HEK293 (cell line): ENCODE measurements around the gene MRGPRE.

Experiments
- CTCF ChIA-PET: fragments of 350-600 bp; formaldehyde crosslinking; extraction: SDS; loops from one replicate; lab custom pipeline; 2021; ENCODE audit warnings: antibody characterized with exemption; lab: Yijun Ruan, JAX
- POLR2A ChIA-PET: fragments of 300-600 bp; formaldehyde crosslinking; extraction: SDS; loops from one replicate; lab custom pipeline; 2020; ENCODE audit warnings: antibody characterized with exemption, inconsistent platforms; lab: Yijun Ruan, JAX
- H3K27ac ChIP-seq: fragments of 200-500 bp; sonication (Bioruptor generic); 2 replicates; pipeline ENCODE4 v1.5.1; 2014; ENCODE audit warnings: low read depth, low read length, control low read depth, inconsistent platforms; ENCODE audit errors: extremely low read depth
- H3K36me3 ChIP-seq, 2 experiments: fragments of 200-500 bp in 1 of 2; sonication (Bioruptor generic) in 1 of 2; 1 replicate in 1 of 2; 2 replicates in 1 of 2; pipeline ENCODE4 v1.5.1; 2014 to 2017; ENCODE audit warnings: inconsistent platforms in 2 of 2, low read length in 2 of 2; ENCODE audit not compliant: control insufficient read depth in 2 of 2, insufficient read depth in 1 of 2
- H3K4me1 ChIP-seq: fragments of 200-500 bp; sonication (Bioruptor generic); 2 replicates; pipeline ENCODE4 v1.5.1; 2014; ENCODE audit warnings: mild to moderate bottlenecking, low read length, inconsistent platforms; ENCODE audit not compliant: control insufficient read depth, insufficient read depth
- H3K4me3 ChIP-seq: 2 replicates; pipeline ENCODE4 v1.5.1; 2011; ENCODE audit warnings: low read depth, mild to moderate bottlenecking, control low read depth, low read length, moderate library complexity
- H3K9me3 ChIP-seq: fragments of 200-500 bp; sonication (Bioruptor generic); 2 replicates; pipeline ENCODE4 v1.5.1; 2014; ENCODE audit warnings: low read depth, low read length, inconsistent platforms; ENCODE audit not compliant: control insufficient read depth, insufficient read depth
- TCF7L2 ChIP-seq: IDR thresholded peaks from 2 replicates; pipeline ENCODE4 v1.6.1; 2011; ENCODE audit warnings: low read depth, mild to moderate bottlenecking, inconsistent platforms, low read length, moderate library complexity, borderline replicate concordance
- ZIC2 ChIP-seq: fragments of 450-650 bp; formaldehyde crosslinking; IDR thresholded peaks from 2 replicates; pipeline ENCODE4 v1.5.1; 2016; ENCODE audit warnings: missing biosample characterization, missing genetic modification characterization
- ZNF10 ChIP-seq: fragments of 450-650 bp; formaldehyde crosslinking; IDR thresholded peaks from 2 replicates; pipeline ENCODE4 v1.5.1; 2017; ENCODE audit warnings: missing biosample characterization, missing genetic modification characterization
- ZNF112 ChIP-seq: fragments of 450-650 bp; formaldehyde crosslinking; IDR thresholded peaks from 2 replicates; pipeline ENCODE4 v1.5.0; 2017; ENCODE audit warnings: missing biosample characterization, missing genetic modification characterization
- ZNF133 ChIP-seq: fragments of 450-650 bp; formaldehyde crosslinking; IDR thresholded peaks from 2 replicates; pipeline ENCODE4 v1.5.1; 2016; ENCODE audit warnings: missing biosample characterization, missing genetic modification characterization
- ZNF138 ChIP-seq: fragments of 450-650 bp; formaldehyde crosslinking; IDR thresholded peaks from 2 replicates; pipeline ENCODE4 v1.5.1; 2016; ENCODE audit warnings: missing biosample characterization, missing genetic modification characterization, borderline replicate concordance
- ZNF140 ChIP-seq: fragments of 450-650 bp; formaldehyde crosslinking; IDR thresholded peaks from 2 replicates; pipeline ENCODE4 v1.5.1; 2016; ENCODE audit warnings: missing biosample characterization, missing genetic modification characterization
- ZNF292 ChIP-seq: fragments of 450-650 bp; formaldehyde crosslinking; IDR thresholded peaks from 2 replicates; pipeline ENCODE4 v1.5.1; 2016; ENCODE audit warnings: low read depth, missing biosample characterization, missing genetic modification characterization, borderline replicate concordance
- ZNF302 ChIP-seq: fragments of 450-650 bp; formaldehyde crosslinking; IDR thresholded peaks from 2 replicates; pipeline ENCODE4 v1.5.1; 2016; ENCODE audit warnings: missing biosample characterization, missing genetic modification characterization, low read depth
- ZNF473 ChIP-seq: fragments of 450-650 bp; formaldehyde crosslinking; IDR thresholded peaks from 2 replicates; pipeline ENCODE4 v1.5.1; 2017; ENCODE audit warnings: missing biosample characterization, missing genetic modification characterization
- ZNF488 ChIP-seq: fragments of 450-650 bp; formaldehyde crosslinking; IDR thresholded peaks from 2 replicates; pipeline ENCODE4 v1.5.1; 2016; ENCODE audit warnings: missing biosample characterization, missing genetic modification characterization
- ZNF510 ChIP-seq: fragments of 450-650 bp; formaldehyde crosslinking; IDR thresholded peaks from 2 replicates; pipeline ENCODE4 v1.5.1; 2018; ENCODE audit warnings: mild to moderate bottlenecking, missing genetic modification characterization, missing biosample characterization; ENCODE audit not compliant: insufficient replicate concordance
- ZNF518A ChIP-seq: fragments of 450-650 bp; formaldehyde crosslinking; conservative IDR thresholded peaks from 2 replicates; pipeline ENCODE4 v1.5.1; 2016; ENCODE audit warnings: low read depth, missing biosample characterization, missing genetic modification characterization
- ZNF658 ChIP-seq: fragments of 450-650 bp; formaldehyde crosslinking; IDR thresholded peaks from 2 replicates; pipeline ENCODE4; 2016; ENCODE audit warnings: missing biosample characterization, missing genetic modification characterization
- ZNF677 ChIP-seq: fragments of 450-650 bp; IDR thresholded peaks from 2 replicates; pipeline ENCODE4 v1.5.0; 2018; ENCODE audit warnings: missing biosample characterization, mild to moderate bottlenecking, missing genetic modification characterization, moderate library complexity
- TF ChIP-seq, protein P1 (sequence below): fragments of 450-650 bp; formaldehyde crosslinking; IDR thresholded peaks from 2 replicates; pipeline ENCODE4 v1.5.1; 2016; ENCODE audit warnings: missing biosample characterization, missing genetic modification characterization
- TF ChIP-seq, protein P2 (sequence below): fragments of 450-650 bp; formaldehyde crosslinking; IDR thresholded peaks from 2 replicates; pipeline ENCODE4 v1.5.1; 2016; ENCODE audit warnings: missing biosample characterization, missing genetic modification characterization, borderline replicate concordance

MRGPRE gene

GRCh38 chr11:3183523-3183922, 48.7 kb downstream of the MRGPRE start:
- TF ChIP-seq ZNF302 (tag by site-specific recombination) (no peak), ZNF677 (tag by site-specific recombination) (no peak), ZNF140 (tag by site-specific recombination) (no peak), ZNF473 (tag by site-specific recombination) (no peak), ZNF133 (tag by site-specific recombination) (no peak), ZNF138 (tag by site-specific recombination) (no peak), ZNF510 (tag by site-specific recombination) (no peak), ZNF112 (tag by site-specific recombination) (no peak), ZNF488 (tag by site-specific recombination) (no peak), ZNF10 (tag by site-specific recombination) (no peak), ZNF292 (no peak), ZIC2 (tag by site-specific recombination) (no peak), ZNF518A (no peak), ZNF658 (no peak), TCF7L2 (no peak)
- TF ChIP-seq, protein P1, sequence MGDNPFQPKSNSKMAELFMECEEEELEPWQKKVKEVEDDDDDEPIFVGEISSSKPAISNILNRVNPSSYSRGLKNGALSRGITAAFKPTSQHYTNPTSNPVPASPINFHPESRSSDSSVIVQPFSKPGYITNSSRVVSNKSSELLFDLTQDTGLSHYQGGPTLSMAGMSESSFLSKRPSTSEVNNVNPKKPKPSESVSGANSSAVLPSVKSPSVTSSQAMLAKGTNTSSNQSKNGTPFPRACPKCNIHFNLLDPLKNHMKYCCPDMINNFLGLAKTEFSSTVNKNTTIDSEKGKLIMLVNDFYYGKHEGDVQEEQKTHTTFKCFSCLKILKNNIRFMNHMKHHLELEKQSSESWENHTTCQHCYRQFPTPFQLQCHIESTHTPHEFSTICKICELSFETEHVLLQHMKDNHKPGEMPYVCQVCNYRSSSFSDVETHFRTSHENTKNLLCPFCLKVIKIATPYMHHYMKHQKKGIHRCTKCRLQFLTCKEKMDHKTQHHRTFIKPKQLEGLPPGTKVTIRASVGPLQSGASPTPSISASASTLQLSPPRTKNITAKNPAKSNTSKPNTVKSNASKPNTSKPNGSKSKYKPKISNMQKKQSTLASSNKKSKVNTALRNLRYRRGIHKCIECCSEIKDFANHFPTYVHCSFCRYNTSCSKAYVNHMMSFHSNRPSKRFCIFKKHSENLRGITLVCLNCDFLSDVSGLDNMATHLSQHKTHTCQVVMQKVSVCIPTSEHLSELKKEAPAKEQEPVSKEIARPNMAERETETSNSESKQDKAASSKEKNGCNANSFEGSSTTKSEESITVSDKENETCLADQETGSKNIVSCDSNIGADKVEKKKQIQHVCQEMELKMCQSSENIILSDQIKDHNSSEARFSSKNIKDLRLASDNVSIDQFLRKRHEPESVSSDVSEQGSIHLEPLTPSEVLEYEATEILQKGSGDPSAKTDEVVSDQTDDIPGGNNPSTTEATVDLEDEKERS (tag by site-specific recombination) = no peak
- TF ChIP-seq, protein P2, sequence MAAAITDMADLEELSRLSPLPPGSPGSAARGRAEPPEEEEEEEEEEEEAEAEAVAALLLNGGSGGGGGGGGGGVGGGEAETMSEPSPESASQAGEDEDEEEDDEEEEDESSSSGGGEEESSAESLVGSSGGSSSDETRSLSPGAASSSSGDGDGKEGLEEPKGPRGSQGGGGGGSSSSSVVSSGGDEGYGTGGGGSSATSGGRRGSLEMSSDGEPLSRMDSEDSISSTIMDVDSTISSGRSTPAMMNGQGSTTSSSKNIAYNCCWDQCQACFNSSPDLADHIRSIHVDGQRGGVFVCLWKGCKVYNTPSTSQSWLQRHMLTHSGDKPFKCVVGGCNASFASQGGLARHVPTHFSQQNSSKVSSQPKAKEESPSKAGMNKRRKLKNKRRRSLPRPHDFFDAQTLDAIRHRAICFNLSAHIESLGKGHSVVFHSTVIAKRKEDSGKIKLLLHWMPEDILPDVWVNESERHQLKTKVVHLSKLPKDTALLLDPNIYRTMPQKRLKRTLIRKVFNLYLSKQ (tag by site-specific recombination) = no peak
- Histone ChIP-seq H3K9me3 (no peaks in the 10 kb centered on the region), H3K27ac (no peak overlapping the region), H3K4me1 (no peaks in the 10 kb centered on the region), H3K36me3 (no peaks in the 10 kb centered on the region), H3K4me3 (no peak overlapping the region)
- POLR2A ChIA-PET = no interaction called here
- CTCF ChIA-PET = no interaction called here
